Measurements from ENCODE around the gene CSTPP1.
"Not testable (repeated sequence)": the region's sequence is repeated elsewhere in the genome, so short reads cannot be mapped to it uniquely, and the experiment has no call there.

GRCh38 chr11:47096871-47097270 lies 160.3 kb downstream of the CSTPP1 start:
- not testable (repeated sequence) for TF ChIP-seq CTCF (IDR thresholded peaks at IDR 0.05 in 4 of 5, conservative IDR thresholded peaks at IDR 0.05 in 1 of 5); POLR2A (IDR thresholded peaks at IDR 0.05)

Data from gastrocnemius medialis (tissue), 4 donors.